Caki2 (cell line): Measurements from ENCODE around the gene PKMYT1. TPM values are rescaled to one million over a fixed set of nuclear protein-coding genes. Genes with fewer than 3 reads are reported as not detected.
"Not testable (repeated sequence)": the region's sequence is repeated elsewhere in the genome, so short reads cannot be mapped to it uniquely, and the experiment has no call there.

Experiments
- DNase-seq: peaks from one replicate; pipeline ENCODE4 v3.0.0-alpha.2; 2015; ENCODE audit warnings: low read depth
- in situ Hi-C: cut with HindIII; loops from 2 replicates; pipeline ENCODE4 v1.10.0; 2016; ENCODE audit warnings: low sequenced_read_pairs, low pct_unique_long_range_greater_than_20kb, mixed read lengths
- total RNA-seq: library from RNA; depleted of rRNA; stranded (reverse); fragments of >200 nt; shearing (Covaris generic); gene quantifications from 2 replicates; pipeline ENCODE4 v1.2.3, GENCODE V29; 2014; ENCODE audit warnings: low replicate concordance; rRNA removed

PKMYT1 gene
- total RNA-seq, 1 experiment from 2014 or later: 39.1 TPM

DNA sequence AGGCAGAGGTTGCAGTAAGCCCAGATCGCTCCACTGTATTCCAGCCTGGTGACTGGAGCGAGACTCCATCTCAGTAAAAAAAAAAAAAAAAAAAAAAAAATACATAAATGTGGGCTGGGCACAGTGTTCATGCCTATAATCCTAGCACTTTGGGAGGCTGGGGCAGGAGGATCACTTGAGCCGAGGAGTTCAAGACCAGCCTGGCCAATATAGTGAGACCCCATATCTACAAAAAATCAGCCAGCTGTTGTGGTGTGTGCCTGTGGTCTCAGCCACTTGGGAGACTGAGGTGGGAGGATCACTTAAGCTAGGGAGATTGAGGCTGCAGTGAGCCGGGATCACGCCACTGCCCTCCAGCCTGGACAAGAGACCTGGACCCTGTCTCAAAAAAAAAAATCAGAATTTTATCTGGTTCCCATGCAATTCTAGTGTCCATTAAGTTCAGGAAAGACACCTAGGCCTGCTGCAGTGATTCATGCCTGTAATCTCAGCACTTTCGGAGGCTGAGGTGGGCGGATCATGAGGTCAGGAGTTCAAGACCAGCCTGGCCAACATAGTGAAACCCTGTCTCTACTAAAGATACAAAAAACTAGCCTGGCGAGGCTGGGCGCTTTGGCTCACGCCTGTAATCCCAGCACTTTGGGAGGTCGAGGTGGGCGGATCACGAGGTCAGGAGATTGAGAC is 48.9 kb downstream of the PKMYT1 start:
- in situ Hi-C loops: not testable (repeated sequence)

DNA sequence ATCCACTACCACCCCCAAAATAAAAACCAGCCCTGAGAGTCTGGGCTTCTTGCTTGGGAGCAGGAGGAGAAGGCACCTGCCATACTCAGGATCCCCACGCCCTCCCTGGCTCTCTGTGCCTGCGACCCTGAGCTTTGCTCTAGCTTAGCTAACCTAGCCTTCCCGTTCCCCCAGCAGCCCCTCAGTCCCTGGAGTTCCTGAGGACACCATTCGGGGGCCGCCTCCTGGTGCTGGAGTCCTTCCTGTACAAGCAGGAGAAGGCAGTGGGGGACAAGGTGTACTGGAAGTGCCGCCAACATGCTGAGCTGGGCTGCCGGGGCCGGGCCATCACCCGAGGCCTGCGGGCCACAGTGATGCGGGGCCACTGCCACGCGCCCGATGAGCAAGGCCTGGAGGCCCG is 50.0 kb downstream of the PKMYT1 start:
- no peak for DNase-seq
- in situ Hi-C loops: no loop called here

More for the DNA sequence above, 48.9 kb downstream of the PKMYT1 start:
- DNase-seq: not testable (repeated sequence)

DNA sequence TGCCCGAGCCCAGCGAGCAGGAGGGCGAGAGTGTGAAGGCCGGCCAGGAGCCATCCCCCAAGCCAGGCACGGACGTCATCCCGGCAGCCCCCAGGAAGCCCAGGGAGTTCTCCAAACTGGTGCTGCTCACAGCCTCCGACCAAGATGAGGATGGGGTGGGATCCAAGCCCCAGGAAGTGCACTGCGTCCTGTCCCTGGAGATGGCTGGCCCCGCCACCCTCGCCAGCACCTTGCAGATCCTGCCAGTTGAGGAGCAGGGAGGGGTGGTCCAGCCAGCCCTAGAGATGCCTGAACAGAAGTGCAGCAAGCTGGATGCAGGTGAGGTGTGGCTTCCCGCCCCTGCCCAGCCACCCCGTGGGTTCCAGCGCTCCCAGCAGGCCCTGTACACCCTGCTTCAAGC is 50.6 kb downstream of the PKMYT1 start:
- DNase-seq: no peak
- in situ Hi-C loops: no loop called here

DNA sequence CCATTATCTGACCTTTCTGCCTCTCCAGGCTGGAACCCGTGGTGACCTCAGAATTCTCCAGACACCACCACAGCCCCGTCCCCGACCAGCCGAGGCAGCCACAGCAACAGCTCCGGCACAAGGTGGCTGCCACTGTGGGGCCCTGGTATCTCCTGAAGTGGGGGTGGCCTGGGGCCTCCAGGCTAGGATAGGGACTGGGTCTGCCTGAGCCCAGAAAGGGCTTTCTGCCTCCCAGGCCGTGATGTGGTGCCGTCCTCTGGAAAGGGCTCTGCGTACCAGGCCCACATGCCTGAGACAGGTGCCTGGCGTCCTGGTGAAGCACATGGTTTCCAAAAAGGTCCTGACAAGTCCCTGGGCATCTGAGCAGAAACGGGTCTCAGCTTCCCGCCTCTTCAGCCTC is 51.5 kb downstream of the PKMYT1 start:
- in situ Hi-C loops: no loop called here
- DNase-seq: no peak

DNA sequence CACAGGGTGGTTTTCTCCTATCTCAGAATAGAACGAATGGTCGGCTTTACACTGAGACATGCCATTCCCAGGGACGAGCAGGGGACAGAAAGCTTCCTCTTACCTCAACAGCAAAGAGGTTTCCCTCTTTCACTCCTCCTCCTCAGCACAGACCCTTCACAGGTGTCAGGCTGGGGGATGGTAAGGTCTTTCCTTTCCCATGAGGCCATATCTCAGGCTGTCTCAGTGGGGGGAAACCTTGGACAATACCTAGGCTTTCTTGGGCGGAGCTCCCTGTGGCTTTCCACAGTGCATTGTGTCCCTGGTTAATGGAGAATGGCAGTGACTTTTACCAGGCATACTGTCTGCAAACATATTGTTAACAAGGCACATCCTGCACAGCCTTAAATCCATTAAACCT is 52.1 kb downstream of the PKMYT1 start:
- in situ Hi-C loops, DNase-seq: not testable (repeated sequence)

DNA sequence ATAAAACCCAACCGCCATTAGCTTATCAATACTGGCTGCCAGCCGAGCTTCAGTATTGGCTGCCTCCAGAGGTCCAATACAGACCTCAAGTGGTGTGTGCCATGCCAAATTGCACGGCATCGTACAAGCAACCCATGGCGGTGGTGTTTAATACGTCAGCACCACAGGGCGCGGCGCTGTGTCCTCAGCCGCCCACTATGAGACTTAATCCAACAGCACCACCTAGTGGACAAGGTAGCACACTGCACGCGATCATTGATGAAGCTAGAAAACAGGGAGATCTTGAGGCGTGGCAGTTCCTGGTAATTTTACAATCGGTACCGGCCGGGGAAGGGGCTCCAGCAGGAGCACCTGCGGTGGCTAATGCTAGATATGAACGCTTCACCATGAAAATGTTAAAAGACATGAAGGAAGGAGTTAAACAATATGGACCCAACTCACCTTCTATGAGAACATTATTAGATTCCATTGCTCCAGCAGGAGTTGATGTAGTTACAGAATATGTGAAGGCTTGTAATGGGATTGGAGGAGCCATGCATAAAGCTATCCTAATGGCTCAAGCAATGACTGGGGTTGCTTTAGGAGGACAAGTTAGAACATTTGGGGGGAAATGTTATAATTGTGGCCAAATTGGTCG is 53.1 kb downstream of the PKMYT1 start:
- peak; percentile 82 for DNase-seq
- in situ Hi-C loops: no loop called here

DNA sequence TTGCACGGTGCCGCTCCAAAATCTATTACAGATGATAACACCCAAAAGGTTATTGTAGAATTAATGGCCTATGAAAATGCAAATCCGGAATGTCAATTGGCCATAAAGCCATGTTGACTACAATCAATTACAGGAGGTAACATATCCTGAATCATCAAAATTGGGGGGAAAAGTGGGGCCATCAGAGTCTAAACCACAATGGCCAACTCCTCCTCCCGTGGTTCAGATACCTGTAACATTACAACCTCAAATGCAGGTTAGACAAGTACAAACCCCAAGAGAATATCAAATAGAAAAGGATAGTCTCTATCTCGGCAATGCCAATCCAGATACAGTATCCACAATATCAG is 53.6 kb downstream of the PKMYT1 start:
- no peak for DNase-seq
- in situ Hi-C loops: no loop called here

DNA sequence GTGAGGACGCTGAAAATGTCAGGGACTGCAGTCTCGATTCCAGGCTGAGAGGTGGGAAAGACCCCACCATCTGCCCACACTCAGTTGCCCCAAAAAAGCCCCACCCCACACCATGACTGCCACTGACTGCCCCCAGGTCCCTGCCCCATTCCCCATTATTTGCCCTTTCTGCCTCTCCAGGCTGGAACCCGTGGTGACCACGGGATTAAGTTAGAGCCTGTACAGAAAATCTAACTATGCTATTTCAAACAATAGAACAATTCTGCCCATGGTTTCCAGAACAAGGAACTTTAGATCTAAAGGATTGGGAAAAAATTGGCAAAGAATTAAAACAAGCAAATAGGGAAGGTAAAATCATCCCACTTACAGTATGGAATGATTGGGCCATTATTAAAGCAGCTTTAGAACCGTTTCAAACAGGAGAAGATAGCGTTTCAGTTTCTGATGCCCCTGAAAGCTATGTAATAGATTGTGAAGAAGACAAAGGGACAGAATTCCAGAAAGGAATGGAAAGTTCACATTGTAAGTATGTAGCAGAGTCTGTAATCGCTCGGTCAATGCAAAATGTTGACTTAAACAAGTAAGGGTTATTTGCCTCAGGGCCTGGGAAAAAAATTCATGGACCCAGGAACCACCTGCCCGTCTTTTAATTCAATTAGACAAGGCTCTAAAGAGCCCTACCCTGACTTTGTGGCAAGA is 54.1 kb downstream of the PKMYT1 start:
- in situ Hi-C loops: no loop called here
- DNase-seq: no peak

DNA sequence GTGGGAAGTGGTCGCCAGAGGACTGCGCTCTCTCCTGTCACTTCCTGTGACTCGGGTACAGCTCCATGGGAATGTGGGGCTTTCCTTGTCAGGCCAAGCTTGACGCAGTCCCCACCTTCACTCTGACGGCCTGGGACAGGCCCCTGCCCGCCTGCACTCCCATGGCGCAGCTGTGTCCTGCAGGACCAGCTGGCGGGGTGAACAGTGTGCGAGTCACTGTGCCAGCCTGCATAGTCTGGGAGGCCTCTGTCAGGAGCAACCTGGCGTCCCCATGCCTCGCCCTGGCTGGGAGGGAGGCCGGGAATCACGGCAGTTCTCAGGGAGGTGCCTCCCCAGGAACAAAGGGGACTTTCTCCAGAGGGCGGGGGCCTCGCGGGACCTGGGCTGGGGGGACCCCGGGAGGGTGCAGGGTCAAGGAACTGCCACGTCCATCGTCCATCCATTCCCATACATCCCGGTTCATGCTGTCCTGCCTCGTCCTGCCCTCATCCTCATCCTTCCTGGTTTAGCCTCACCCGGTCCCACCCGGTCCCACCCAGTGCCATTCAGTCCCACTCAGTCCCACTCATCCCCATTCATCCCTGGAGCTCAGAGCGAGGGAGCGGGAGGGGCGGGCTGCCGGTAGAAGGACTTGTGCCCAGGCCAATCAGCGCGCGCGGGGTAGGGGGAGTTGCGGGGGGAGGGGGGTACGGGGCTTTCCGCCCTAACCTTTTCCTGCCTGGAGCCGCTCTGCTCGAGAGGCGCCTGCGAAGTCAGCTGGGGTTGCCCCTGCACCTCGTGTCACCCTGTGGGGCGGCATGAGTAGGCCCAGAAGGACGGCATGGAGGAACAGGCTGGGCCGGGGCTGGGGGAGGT is 55.1 kb downstream of the PKMYT1 start:
- in situ Hi-C loops: no loop called here
- no peak for DNase-seq

DNA sequence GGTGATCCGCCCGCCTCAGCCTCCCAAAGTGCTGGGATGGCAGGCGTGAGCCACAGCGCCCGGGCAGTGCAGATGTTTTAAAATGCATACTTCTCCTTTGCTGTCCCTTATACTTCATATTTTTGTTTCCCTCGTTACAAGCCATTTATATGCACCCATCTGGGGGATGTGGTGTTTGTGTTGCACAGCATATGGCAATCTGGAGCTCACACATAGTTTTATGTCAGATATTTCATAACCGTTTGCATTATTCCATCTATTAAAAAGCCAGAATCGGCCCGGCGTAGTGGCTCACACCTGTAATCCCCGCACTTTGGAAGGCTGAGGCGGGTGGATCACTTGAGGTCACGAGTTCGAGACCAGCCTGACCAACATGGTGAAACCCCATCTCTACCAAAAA is 56.8 kb downstream of the PKMYT1 start:
- no peak for DNase-seq
- in situ Hi-C loops: no loop called here

Other genes starting within 250 kb of the PKMYT1 start
- 15.3 and 31.2 TPM in 2 replicates for gene SRRM2, start 227.8 kb downstream of the PKMYT1 start, total RNA-seq
- gene ELOB, start 203.2 kb downstream of the PKMYT1 start, total RNA-seq: 473 and 526 TPM in 2 replicates
- gene PRSS33, start 192.9 kb downstream of the PKMYT1 start, total RNA-seq: not detected in 2 replicates
- gene PRSS41, start 182.0 kb downstream of the PKMYT1 start, total RNA-seq: not detected in 2 replicates
- not detected in 2 replicates for gene PRSS21, start 163.2 kb downstream of the PKMYT1 start, total RNA-seq
- gene ZG16B, start 150.1 kb downstream of the PKMYT1 start, total RNA-seq: 0.93 TPM in 1 of 2 replicates, not detected in the other
- not detected in 2 replicates for gene PRSS22, start 122.3 kb downstream of the PKMYT1 start, total RNA-seq
- 121 and 161 TPM in 2 replicates for gene FLYWCH2, start 97.2 kb downstream of the PKMYT1 start, total RNA-seq
- gene FLYWCH1, start 68.5 kb downstream of the PKMYT1 start, total RNA-seq: 133 and 149 TPM in 2 replicates
- gene KREMEN2, start 16.2 kb downstream of the PKMYT1 start, total RNA-seq: 18.2 and 32.8 TPM in 2 replicates
- 60.8 and 77.4 TPM in 2 replicates for gene PAQR4, start 11.1 kb downstream of the PKMYT1 start, total RNA-seq
- gene CLDN9, start 32.5 kb upstream of the PKMYT1 start, total RNA-seq: 0.07 TPM in 1 of 2 replicates, not detected in the other
- not detected in 2 replicates for gene CLDN6, start 37.7 kb upstream of the PKMYT1 start, total RNA-seq
- 975 and 1,222 TPM in 2 replicates for gene TNFRSF12A, start 39.9 kb upstream of the PKMYT1 start, total RNA-seq
- gene HCFC1R1, start 43.5 kb upstream of the PKMYT1 start, total RNA-seq: 461 and 685 TPM in 2 replicates
- 247 and 252 TPM in 2 replicates for gene THOC6, start 43.6 kb upstream of the PKMYT1 start, total RNA-seq
- not detected in 2 replicates for gene BICDL2, start 56.5 kb upstream of the PKMYT1 start, total RNA-seq
- gene MMP25, start 66.1 kb upstream of the PKMYT1 start, total RNA-seq: not detected in 2 replicates
- 171 and 219 TPM in 2 replicates for gene IL32, start 85.2 kb upstream of the PKMYT1 start, total RNA-seq
- not detected in 2 replicates for gene ZSCAN10, start 118.8 kb upstream of the PKMYT1 start, total RNA-seq
- 20.0 and 28.4 TPM in 2 replicates for gene ZNF205, start 132.1 kb upstream of the PKMYT1 start, total RNA-seq
- 2.6 and 4.8 TPM in 2 replicates for gene ZNF213, start 154.6 kb upstream of the PKMYT1 start, total RNA-seq
- not detected in 2 replicates for gene OR1F1, start 207.8 kb upstream of the PKMYT1 start, total RNA-seq